GM12872 (cell line): ENCODE results near the gene EML3.

Experiments
- CTCF ChIP-seq: IDR thresholded peaks from 3 replicates; pipeline ENCODE4 v1.5.1; 2011; ENCODE audit warnings: low read depth, mild to moderate bottlenecking, low read length, moderate library complexity; ENCODE audit not compliant: insufficient read depth

Gene EML3

GRCh38 chr11:62575156-62575555, 37.4 kb downstream of the EML3 start:
- TF ChIP-seq CTCF = no peak

- TF ChIP-seq CTCF = no peak
These were observed 38.1 kb downstream of the EML3 start for GRCh38 chr11:62574363-62575071.

GRCh38 chr11:62573592-62574362, 38.8 kb downstream of the EML3 start, which contains the start of gene EEF1G:
Gene EEF1G (minus strand): TSS chr11:62573891. CDS start chr11:62573842, 49 bp downstream.
- no peak for TF ChIP-seq CTCF

GRCh38 chr11:62573006-62573591, 39.5 kb downstream of the EML3 start:
- no peak for TF ChIP-seq CTCF

- TF ChIP-seq CTCF = no peak
These were observed 40.1 kb downstream of the EML3 start for GRCh38 chr11:62572431-62572830.

- TF ChIP-seq CTCF = no peak
These were observed 43.0 kb downstream of the EML3 start for GRCh38 chr11:62569611-62570010.

GRCh38 chr11:62567018-62567633, 45.4 kb downstream of the EML3 start:
- TF ChIP-seq CTCF = no peak
